ENCODE data around the gene HMSD. TPM values are rescaled to one million over a fixed set of nuclear protein-coding genes. Genes with fewer than 3 reads are reported as not detected.
"Not testable (repeated sequence)": the region's sequence is repeated elsewhere in the genome, so short reads cannot be mapped to it uniquely, and the experiment has no call there.

The HMSD gene
- total RNA-seq, 8 experiments from 2014 or later: 0.24 to 2.2 (median 0.70) TPM; not detected in 2

DNA sequence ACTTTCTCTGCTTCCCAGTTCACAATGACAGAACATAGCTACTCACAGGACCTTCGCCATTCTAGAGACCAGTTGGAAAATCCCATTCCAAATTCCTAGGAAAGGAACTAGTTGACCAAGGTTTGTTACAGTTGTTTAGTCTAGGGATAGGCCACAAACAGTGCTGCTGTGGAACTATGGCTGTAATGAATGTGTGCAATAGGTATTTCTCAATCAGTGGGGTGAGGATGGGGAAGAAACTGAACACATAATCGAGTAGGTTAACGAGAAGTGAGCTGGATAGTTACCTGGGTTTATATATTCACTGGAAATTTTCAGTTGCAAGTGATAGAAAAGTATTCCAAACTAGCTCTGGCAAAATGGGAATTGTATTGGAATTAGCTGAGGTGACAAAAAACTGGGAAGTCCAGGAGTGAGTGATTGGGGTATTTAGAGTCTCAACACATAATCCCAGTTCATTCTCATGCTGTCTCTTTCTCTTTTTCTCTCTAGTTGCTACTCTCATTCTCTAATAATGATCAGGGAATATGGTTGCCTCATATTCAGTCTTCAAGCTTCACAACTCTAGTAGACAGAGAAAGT is 18.2 kb upstream of the HMSD start:
- no peak overlapping the region for H3K27ac ChIP-seq
- no peak for ATAC-seq (replicated peaks in 6 of 8)

GRCh38 chr18:63936156-63936931 is 12.8 kb upstream of the HMSD start:
- peak overlapping the region in 3 of 5 donors; percentile 7 to 22 (median 14) for H3K4me3 ChIP-seq
- no peaks in the 10 kb centered on the region for H3K4me1 ChIP-seq (replicated peaks in 1 of 2)
- WGBS, 10 experiments: 0 to 50% (median 14%) methylated on average over 1 to 16 of the region's 54 CpGs; no CpG with 5 or more reads in 2 of the 10 experiments
- peak; percentile 70 to 100 (median 96) for ATAC-seq (replicated peaks in 6 of 8)
- no peak overlapping the region for H3K27ac ChIP-seq
- in situ Hi-C loops (cut with MboI; ENCODE audit: low pct_unique_long_range_greater_than_20kb in 2 of 9, low sequenced_read_pairs in 9 of 9, unreplicated experiment in 9 of 9): no loop called here

More for the DNA sequence above, 18.2 kb upstream of the HMSD start:
- in situ Hi-C loops (cut with MboI; ENCODE audit: low pct_unique_long_range_greater_than_20kb in 2 of 9, low sequenced_read_pairs in 9 of 9, unreplicated experiment in 9 of 9): no loop called here
- no peak overlapping the region for H3K4me3 ChIP-seq
- 18 to 93% (median 83%) methylated on average over 1 to 3 of the region's 3 CpGs for WGBS, 10 experiments
- no peaks in the 10 kb centered on the region for H3K4me1 ChIP-seq (replicated peaks in 1 of 2)

- ATAC-seq (replicated peaks in 6 of 8): no peak
- no peaks in the 10 kb centered on the region for H3K4me1 ChIP-seq (replicated peaks in 1 of 2)
- H3K4me3 ChIP-seq: no peak overlapping the region
- in situ Hi-C loops (cut with MboI; ENCODE audit: low pct_unique_long_range_greater_than_20kb in 2 of 9, low sequenced_read_pairs in 9 of 9, unreplicated experiment in 9 of 9): no loop called here
- 20 to 100% (median 83%) methylated on average over 1 to 17 of the region's 19 CpGs; no CpG with 5 or more reads in 3 of the 10 experiments for WGBS, 10 experiments
- no peak overlapping the region for H3K27ac ChIP-seq
Observed at GRCh38 chr18:63936932-63937393, 12.1 kb upstream of the HMSD start.

GRCh38 chr18:63940008-63940407 is 9.1 kb upstream of the HMSD start:
- ATAC-seq (replicated peaks in 6 of 8): no peak
- Histone ChIP-seq H3K4me3 (no peak overlapping the region), H3K4me1 (replicated peaks in 1 of 2) (no peaks in the 10 kb centered on the region), H3K27ac (no peak overlapping the region)
- WGBS, 10 experiments: 90 to 100% (median 96%) methylated on average over 2 to 8 of the region's 8 CpGs; no CpG with 5 or more reads in 5 of the 10 experiments
- in situ Hi-C loops (cut with MboI; ENCODE audit: low pct_unique_long_range_greater_than_20kb in 2 of 9, low sequenced_read_pairs in 9 of 9, unreplicated experiment in 9 of 9): no loop called here

DNA sequence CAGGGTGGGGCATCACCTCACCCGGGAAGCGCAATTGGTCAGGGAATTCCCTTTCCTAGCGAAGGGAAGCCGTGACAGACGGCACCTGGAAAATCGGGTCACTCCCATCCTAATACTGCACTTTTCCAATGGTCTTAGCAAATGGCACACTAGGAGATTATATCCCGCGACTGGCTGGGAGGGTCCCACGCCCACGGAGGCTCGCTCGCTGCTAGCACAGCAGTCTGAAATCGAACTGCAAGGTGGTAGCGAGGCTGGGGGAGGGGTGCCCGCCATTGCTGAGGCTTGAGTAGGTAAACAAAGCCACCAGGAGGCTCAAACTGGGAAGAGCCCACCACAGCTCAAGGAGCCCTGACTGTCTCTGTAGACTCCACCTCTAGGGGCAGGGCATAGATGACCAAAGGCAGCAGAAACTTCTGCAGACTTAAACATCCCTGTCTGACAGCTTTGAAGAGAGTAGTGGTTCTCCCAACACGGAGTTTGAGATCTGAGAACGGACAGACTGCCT is 8.5 kb upstream of the HMSD start:
- H3K4me1 ChIP-seq (replicated peaks in 1 of 2); ATAC-seq (replicated peaks in 6 of 8); in situ Hi-C loops (cut with MboI; ENCODE audit: low pct_unique_long_range_greater_than_20kb in 2 of 9, low sequenced_read_pairs in 9 of 9, unreplicated experiment in 9 of 9); H3K27ac ChIP-seq; H3K4me3 ChIP-seq: not testable (repeated sequence)
- 40 to 100% (median 82%) methylated on average over 1 to 9 of the region's 17 CpGs; no CpG with 5 or more reads in 5 of the 10 experiments for WGBS, 10 experiments

GRCh38 chr18:63947051-63947790 is 1.9 kb upstream of the HMSD start:
- Histone ChIP-seq H3K27ac (no peak overlapping the region), H3K4me1 (replicated peaks in 1 of 2) (no peaks in the 10 kb centered on the region), H3K4me3 (no peak overlapping the region)
- ATAC-seq (replicated peaks in 6 of 8): no peak
- WGBS, 10 experiments: 54 to 96% (median 85%) methylated on average over 1 to 3 of the region's 3 CpGs
- in situ Hi-C loops (cut with MboI; ENCODE audit: low pct_unique_long_range_greater_than_20kb in 2 of 9, low sequenced_read_pairs in 9 of 9, unreplicated experiment in 9 of 9): no loop called here

- no peak overlapping the region for H3K27ac ChIP-seq
- in situ Hi-C loops (cut with MboI; ENCODE audit: low pct_unique_long_range_greater_than_20kb in 2 of 9, low sequenced_read_pairs in 9 of 9, unreplicated experiment in 9 of 9): no loop called here
- ATAC-seq (replicated peaks in 6 of 8): no peak
- 46 to 100% (median 92%) methylated on average over 3 to 4 of the region's 4 CpGs; no CpG with 5 or more reads in 1 of the 10 experiments for WGBS, 10 experiments
- no peak overlapping the region for H3K4me3 ChIP-seq
- no peaks in the 10 kb centered on the region for H3K4me1 ChIP-seq (replicated peaks in 1 of 2)
Observed at GRCh38 chr18:63951302-63951705, 2.2 kb downstream of the HMSD start.

GRCh38 chr18:63953811-63954210 is 4.7 kb downstream of the HMSD start:
- ATAC-seq (replicated peaks in 6 of 8): no peak
- Histone ChIP-seq H3K27ac (no peak overlapping the region), H3K4me3 (no peak overlapping the region), H3K4me1 (replicated peaks in 1 of 2) (no peaks in the 10 kb centered on the region)
- WGBS, 10 experiments: 0 to 86% (median 56%) methylated on average over 1 to 5 of the region's 5 CpGs; no CpG with 5 or more reads in 2 of the 10 experiments
- in situ Hi-C loops (cut with MboI; ENCODE audit: low pct_unique_long_range_greater_than_20kb in 2 of 9, low sequenced_read_pairs in 9 of 9, unreplicated experiment in 9 of 9): no loop called here

DNA sequence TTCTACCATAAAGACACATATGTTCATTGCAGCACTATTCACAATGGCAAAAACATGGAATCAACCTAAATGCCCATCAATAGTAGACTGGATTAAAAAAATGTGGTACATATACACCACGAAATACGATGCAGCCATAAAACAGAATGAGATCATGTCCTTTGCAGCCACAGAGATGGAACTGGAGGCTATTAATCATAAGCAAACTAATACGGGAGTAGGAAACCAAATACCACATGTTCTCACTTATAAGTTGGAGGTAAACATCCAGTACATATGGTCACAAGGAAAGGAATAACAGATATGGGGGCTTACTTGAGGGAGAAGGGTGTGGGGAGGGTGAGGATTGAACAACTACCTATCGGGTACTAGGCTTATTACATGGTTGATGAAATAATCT is 7.7 kb downstream of the HMSD start:
- in situ Hi-C loops (cut with MboI; ENCODE audit: low pct_unique_long_range_greater_than_20kb in 2 of 9, low sequenced_read_pairs in 9 of 9, unreplicated experiment in 9 of 9): no loop called here

GRCh38 chr18:63960891-63961290 is 11.8 kb downstream of the HMSD start:
- Histone ChIP-seq H3K4me1 (replicated peaks in 1 of 2) (no peaks in the 10 kb centered on the region), H3K4me3 (no peak overlapping the region), H3K27ac (no peak overlapping the region)
- in situ Hi-C loops (cut with MboI; ENCODE audit: low pct_unique_long_range_greater_than_20kb in 2 of 9, low sequenced_read_pairs in 9 of 9, unreplicated experiment in 9 of 9): no loop called here
- 83 to 100% (median 92%) methylated on average over 1 of the region's 1 CpG; no CpG with 5 or more reads in 7 of the 10 experiments for WGBS, 10 experiments
- ATAC-seq (replicated peaks in 6 of 8): peak in 2 of 8 experiments; percentile 34 to 40

More for the DNA sequence above, 7.7 kb downstream of the HMSD start:
- no peak for ATAC-seq (replicated peaks in 6 of 8)
- Histone ChIP-seq H3K4me1 (replicated peaks in 1 of 2) (no peaks in the 10 kb centered on the region), H3K27ac (no peak overlapping the region), H3K4me3 (no peak overlapping the region)
- WGBS, 10 experiments: 0 to 96% (median 74%) methylated on average over 2 to 4 of the region's 4 CpGs

DNA sequence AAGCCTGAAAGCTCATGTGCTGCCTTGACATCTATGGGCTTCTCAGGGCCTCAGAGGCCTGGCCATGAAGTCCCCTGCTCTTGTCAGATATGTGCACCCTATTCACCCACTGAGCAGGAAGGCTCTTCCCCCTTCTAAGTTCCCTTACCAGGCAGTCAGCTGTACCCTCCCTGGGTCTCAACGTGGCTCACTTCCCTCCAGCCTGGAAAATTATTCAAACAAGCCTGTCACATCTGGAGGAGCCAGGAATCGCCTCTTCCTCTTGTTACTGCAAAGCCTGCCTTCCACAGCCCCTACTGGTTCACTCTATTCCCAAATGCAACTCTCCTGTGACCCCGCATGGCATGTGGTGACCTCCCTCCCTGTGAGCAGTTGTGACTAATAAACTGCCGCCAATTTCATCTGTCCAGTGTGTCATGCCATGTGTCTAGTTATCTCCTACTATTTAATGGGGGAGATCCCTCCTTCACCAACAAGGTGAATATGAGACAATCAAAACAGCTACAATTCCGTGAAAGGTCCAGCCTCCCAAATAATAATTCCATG is 12.4 kb downstream of the HMSD start:
- 0 to 88% (median 50%) methylated on average over 1 to 5 of the region's 5 CpGs; no CpG with 5 or more reads in 1 of the 10 experiments for WGBS, 10 experiments
- in situ Hi-C loops (cut with MboI; ENCODE audit: low pct_unique_long_range_greater_than_20kb in 2 of 9, low sequenced_read_pairs in 9 of 9, unreplicated experiment in 9 of 9): no loop called here
- ATAC-seq (replicated peaks in 6 of 8): no peak

GRCh38 chr18:63962137-63962536 is 13.0 kb downstream of the HMSD start:
- WGBS, 10 experiments: 0 to 80% (median 44%) methylated on average over 1 of the region's 1 CpG; no CpG with 5 or more reads in 2 of the 10 experiments
- Histone ChIP-seq H3K4me3 (no peak overlapping the region), H3K27ac (no peak overlapping the region), H3K4me1 (replicated peaks in 1 of 2) (no peaks in the 10 kb centered on the region)
- in situ Hi-C loops (cut with MboI; ENCODE audit: low pct_unique_long_range_greater_than_20kb in 2 of 9, low sequenced_read_pairs in 9 of 9, unreplicated experiment in 9 of 9): no loop called here
- no peak for ATAC-seq (replicated peaks in 6 of 8)

More for the DNA sequence above, 12.4 kb downstream of the HMSD start:
- no peak overlapping the region for H3K27ac ChIP-seq
- no peaks in the 10 kb centered on the region for H3K4me1 ChIP-seq (replicated peaks in 1 of 2)
- no peak overlapping the region for H3K4me3 ChIP-seq

Data from motor neuron (in vitro differentiated cells).